ENCODE data around the gene GATA1. TPM values are rescaled to one million over a fixed set of nuclear protein-coding genes. Genes with fewer than 3 reads are reported as not detected.

GATA1 gene
- not detected in 2 replicates for total RNA-seq

GRCh38 chrX:48786341-48786800 is at the start of gene GATA1:
GATA1 (plus strand) TSS chrX:48786590; CDS start chrX:48791110, 4,520 bp downstream.
- Histone ChIP-seq H3K27me3 (ENCODE audit: control insufficient read depth, insufficient read depth, low read length) (no peaks in the 10 kb centered on the region), H3K36me3 (ENCODE audit: control insufficient read depth, insufficient read depth, low read length) (no peaks in the 10 kb centered on the region), H3K4me3 (ENCODE audit: low read depth, low read length) (no peak within 1 kb of the TSS)
- DNase-seq (ENCODE audit: low read depth) (no peak), FAIRE-seq (no peak)
- no peak for TF ChIP-seq CTCF (IDR thresholded peaks at IDR 0.05; ENCODE audit: insufficient read depth, low read length, severe bottlenecking)

DNA sequence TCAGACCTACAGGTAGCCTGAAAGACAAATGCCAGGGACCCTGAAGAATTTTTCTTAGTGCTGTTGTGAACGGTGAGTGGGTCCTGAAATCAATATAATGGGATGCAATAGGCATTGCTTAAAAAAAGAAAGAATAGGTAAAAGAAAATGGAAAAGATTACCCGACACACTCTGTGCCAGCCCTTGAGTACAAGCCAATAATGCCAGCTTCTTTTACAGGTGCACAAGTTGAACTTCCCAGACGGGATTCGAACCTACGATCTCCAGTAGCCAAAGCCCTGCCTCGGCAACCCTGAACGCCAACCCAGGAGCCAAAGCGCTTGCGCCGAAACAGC is 49.5 kb upstream of the GATA1 start:
- no peaks in the 10 kb centered on the region for H3K36me3 ChIP-seq (ENCODE audit: control insufficient read depth, insufficient read depth, low read length)
- FAIRE-seq: no peak
- no peak for DNase-seq (ENCODE audit: low read depth)
- H3K4me3 ChIP-seq (ENCODE audit: low read depth, low read length): no peak overlapping the region
- H3K27me3 ChIP-seq (ENCODE audit: control insufficient read depth, insufficient read depth, low read length): no peaks in the 10 kb centered on the region
- TF ChIP-seq CTCF (IDR thresholded peaks at IDR 0.05; ENCODE audit: insufficient read depth, low read length, severe bottlenecking): no peak

GRCh38 chrX:48737213-48737938 is 49.0 kb upstream of the GATA1 start:
- FAIRE-seq: no peak
- H3K36me3 ChIP-seq (ENCODE audit: control insufficient read depth, insufficient read depth, low read length): no peaks in the 10 kb centered on the region
- TF ChIP-seq CTCF (IDR thresholded peaks at IDR 0.05; ENCODE audit: insufficient read depth, low read length, severe bottlenecking): no peak
- peak; percentile 93 for DNase-seq (ENCODE audit: low read depth)
- no peaks in the 10 kb centered on the region for H3K27me3 ChIP-seq (ENCODE audit: control insufficient read depth, insufficient read depth, low read length)
- peak overlapping the region; percentile 65 for H3K4me3 ChIP-seq (ENCODE audit: low read depth, low read length)

DNA sequence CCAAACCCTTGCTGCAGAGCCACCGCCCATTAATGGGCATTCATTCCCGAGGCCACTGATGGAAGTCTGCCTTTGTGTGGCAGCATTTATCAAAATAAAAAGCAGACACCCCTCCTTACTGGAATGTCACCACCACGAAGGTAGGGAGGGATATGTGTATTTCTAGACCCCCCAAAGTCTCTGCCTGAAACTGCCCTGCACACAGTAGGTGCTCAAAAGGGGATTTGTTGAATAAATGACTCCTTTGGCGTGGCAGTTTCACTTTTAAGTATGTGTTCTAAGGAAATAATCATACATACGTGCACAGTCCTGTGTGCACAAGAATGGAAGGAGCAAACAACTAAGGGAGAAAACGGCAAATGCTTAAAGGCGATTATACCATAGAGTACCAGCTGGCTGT is 48.5 kb upstream of the GATA1 start:
- Histone ChIP-seq H3K4me3 (ENCODE audit: low read depth, low read length) (peak overlapping the region; percentile 65), H3K36me3 (ENCODE audit: control insufficient read depth, insufficient read depth, low read length) (no peaks in the 10 kb centered on the region), H3K27me3 (ENCODE audit: control insufficient read depth, insufficient read depth, low read length) (no peaks in the 10 kb centered on the region)
- no peak for TF ChIP-seq CTCF (IDR thresholded peaks at IDR 0.05; ENCODE audit: insufficient read depth, low read length, severe bottlenecking)
- FAIRE-seq: no peak
- no peak for DNase-seq (ENCODE audit: low read depth)

DNA sequence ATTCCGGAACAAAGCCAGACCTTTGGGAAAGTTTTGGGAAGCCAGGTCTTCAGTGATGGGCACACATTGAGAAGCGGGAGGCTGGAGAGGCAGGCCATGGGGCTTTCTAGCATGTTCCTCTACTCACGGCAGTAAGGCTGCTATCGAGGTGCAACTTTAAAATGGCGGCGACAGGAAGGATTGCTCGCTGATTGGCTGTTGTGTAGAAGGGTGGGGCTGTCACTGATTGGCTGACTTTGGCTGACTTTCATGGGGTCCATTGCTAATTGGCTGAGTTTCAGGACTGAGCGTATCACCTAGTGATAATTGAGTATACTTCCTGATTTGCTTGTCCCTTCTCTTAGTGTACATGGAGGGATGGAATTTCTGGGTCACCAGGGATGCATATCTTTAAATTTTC is 44.6 kb upstream of the GATA1 start:
- Histone ChIP-seq H3K27me3 (ENCODE audit: control insufficient read depth, insufficient read depth, low read length) (no peaks in the 10 kb centered on the region), H3K36me3 (ENCODE audit: control insufficient read depth, insufficient read depth, low read length) (no peaks in the 10 kb centered on the region), H3K4me3 (ENCODE audit: low read depth, low read length) (no peak overlapping the region)
- DNase-seq (ENCODE audit: low read depth): no peak
- no peak for TF ChIP-seq CTCF (IDR thresholded peaks at IDR 0.05; ENCODE audit: insufficient read depth, low read length, severe bottlenecking)
- FAIRE-seq: no peak

DNA sequence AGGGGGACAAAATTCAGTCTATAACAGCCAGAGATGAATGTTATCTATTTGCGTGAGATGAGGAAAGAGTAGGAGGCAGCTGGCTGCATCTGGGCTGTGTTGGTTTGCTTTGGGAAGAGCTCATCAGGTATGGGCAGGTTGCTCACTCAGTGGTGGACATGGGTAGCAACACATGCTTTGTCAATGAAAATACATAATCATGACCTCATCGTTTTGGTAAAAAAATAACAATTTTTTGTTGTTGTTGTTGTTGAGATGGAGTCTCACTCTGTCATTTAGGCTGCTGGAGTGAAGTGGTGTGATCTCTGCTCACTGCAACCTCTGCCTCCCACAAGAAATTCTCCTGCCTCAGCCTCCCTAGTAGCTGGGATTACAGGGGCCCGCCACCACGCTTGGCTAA is 41.2 kb upstream of the GATA1 start:
- TF ChIP-seq CTCF (IDR thresholded peaks at IDR 0.05; ENCODE audit: insufficient read depth, low read length, severe bottlenecking): no peak
- DNase-seq (ENCODE audit: low read depth): no peak
- no peak for FAIRE-seq
- H3K4me3 ChIP-seq (ENCODE audit: low read depth, low read length): no peak overlapping the region
- no peaks in the 10 kb centered on the region for H3K36me3 ChIP-seq (ENCODE audit: control insufficient read depth, insufficient read depth, low read length)
- no peaks in the 10 kb centered on the region for H3K27me3 ChIP-seq (ENCODE audit: control insufficient read depth, insufficient read depth, low read length)
